Left lung (tissue), 14 donors: Measurements from ENCODE around the gene PFAS. TPM values are rescaled to one million over a fixed set of nuclear protein-coding genes. Genes with fewer than 3 reads are reported as not detected.
A peak's percentile ranks its signal among the peaks of the same experiment; 100 is the strongest.

Source experiments
- ATAC-seq: fragments of 200-7000 bp; cut with Tn5 transposase; one replicate; pipeline ENCODE4 v1.9.1; 2020; ENCODE audit warnings: moderate library complexity
- DNase-seq, 4 donors: peaks; one replicate each; pipeline ENCODE4 v3.0.0-alpha.2; 2013 to 2020
- H3K27ac ChIP-seq, 2 donors: fragments of 200-600 bp; sonication (generic) in 1 of 2; one replicate each; pipeline versions ENCODE4 v1.5.0 to v1.8.0; 2020 to 2021
- H3K27me3 ChIP-seq, 2 donors: fragments of 200-600 bp; sonication (generic) in 1 of 2; one replicate each; pipeline versions ENCODE4 v1.5.0 to v1.8.0; 2020 to 2021
- H3K36me3 ChIP-seq, 2 donors: fragments of 200-600 bp; sonication (generic) in 1 of 2; one replicate each; pipeline versions ENCODE4 v1.5.0 to v1.8.0; 2020 to 2021
- H3K4me1 ChIP-seq, 2 donors: fragments of 200-600 bp; one replicate each; pipeline ENCODE4 v1.8.0; 2021
- H3K4me3 ChIP-seq, 2 donors: fragments of 200-600 bp; sonication (generic) in 1 of 2; one replicate each; pipeline versions ENCODE4 v1.5.0 to v1.8.0; 2020 to 2021; ENCODE audit warnings: mild to moderate bottlenecking in 1 of 2
- H3K9me3 ChIP-seq, 2 donors: fragments of 200-600 bp; sonication (generic) in 1 of 2; one replicate each; pipeline versions ENCODE4 v1.5.0 to v1.8.0; 2020 to 2021
- CTCF ChIP-seq, 2 donors: fragments of 200-600 bp; sonication (generic) in 1 of 2; IDR thresholded peaks; one replicate each; pipeline versions ENCODE4 v1.5.0 to v1.8.0; 2021; ENCODE audit warnings: antibody characterized with exemption in 2 of 2
- intact Hi-C, 2 donors: fragments of 100-400 bp; cut with DNase I; formaldehyde crosslinking; loops; one replicate each; pipeline versions ENCODE4 v1.11.2 to v1.14.2; 2022
- long read RNA-seq, 12 donors: library from polyadenylated mRNA in 2 of 12; unstranded in 2 of 12; transcript quantifications; one replicate each; pipeline ENCODE4 v2.0.0 and lab custom pipeline, GENCODE V29; 2019 to 2026
- polyA plus RNA-seq, 6 donors: library from polyadenylated mRNA; unstranded; fragments of 120-200 nt; gene quantifications; one replicate each; pipeline ENCODE4 v1.2.1, GENCODE V29; 2013; ENCODE audit not compliant: insufficient read length in 6 of 6
- total RNA-seq, 2 donors: library from RNA; stranded (reverse); fragmentation: NEBNext Ultra II Directional; extraction: Animal tissue kit (Norgen Biotek cat#: 25700); gene quantifications; one replicate each; pipeline ENCODE4 v1.2.1, GENCODE V29; 2021
- donor health status: DM: no; HTN: yes; CAD: no.
- donor health status: DM: no; HTN: no; CAD: no.

Gene PFAS
- total RNA-seq (10 to 100 TPM; 25.9 to 51.0 TPM), polyA plus RNA-seq (10 to 100 TPM; 36.7 to 48.8 (median 41.7) TPM)
- long read RNA-seq, donor 1, full-length matches to known transcripts: 1 of 1 reads
- long read RNA-seq, donor 1, partial matches to known transcripts: 0 of 1 reads
- long read RNA-seq, donor 1, other reads (novel, unspliced or antisense): 0 of 1 reads
- long read RNA-seq, donor 2, full-length matches to known transcripts: 1 of 1 reads
- long read RNA-seq, donor 2, partial matches to known transcripts: 0 of 1 reads
- long read RNA-seq, donor 2, other reads (novel, unspliced or antisense): 0 of 1 reads
- long read RNA-seq, donor 3, full-length matches to known transcripts: 3 of 3 reads
- long read RNA-seq, donor 3, partial matches to known transcripts: 0 of 3 reads
- long read RNA-seq, donor 3, other reads (novel, unspliced or antisense): 0 of 3 reads
- long read RNA-seq, donor 4, partial matches to known transcripts: 0 of 2 reads
- long read RNA-seq, donor 4, other reads (novel, unspliced or antisense): 2 of 2 reads
- long read RNA-seq, donor 5: 0 reads
- long read RNA-seq, donor 6, full-length matches to known transcripts: 2 of 2 reads
- long read RNA-seq, donor 6, partial matches to known transcripts: 0 of 2 reads
- long read RNA-seq, donor 6, other reads (novel, unspliced or antisense): 0 of 2 reads
- long read RNA-seq, donor 7, full-length matches to known transcripts: 1 of 1 reads
- long read RNA-seq, donor 7, partial matches to known transcripts: 0 of 1 reads
- long read RNA-seq, donor 7, other reads (novel, unspliced or antisense): 0 of 1 reads
- long read RNA-seq, donor 8, partial matches to known transcripts: 5,477 of 5,646 reads
- long read RNA-seq, donor 8, other reads (novel, unspliced or antisense): 169 of 5,646 reads
- long read RNA-seq, donor 9: 0 reads
- long read RNA-seq, donor 10, partial matches to known transcripts: 1 of 1 reads
- long read RNA-seq, donor 10, other reads (novel, unspliced or antisense): 0 of 1 reads
- long read RNA-seq, donor 11: 0 reads
- long read RNA-seq, donor 12, full-length matches to known transcripts: 2 of 2 reads
- long read RNA-seq, donor 12, partial matches to known transcripts: 0 of 2 reads
- long read RNA-seq, donor 12, other reads (novel, unspliced or antisense): 0 of 2 reads

GRCh38 chr17:8248751-8249607, at the start of gene PFAS:
PFAS (plus strand) TSS chr17:8249289; CDS start chr17:8253938, 4,649 bp downstream.
- Histone ChIP-seq H3K4me3 (peak within 1 kb of the TSS; percentile 77 to 81), H3K4me1 (peaks cover 7 to 24% of the 10 kb centered on the region in 2 donors), H3K36me3 (peaks cover 0 to under 1% of the 10 kb centered on the region in 2 donors), H3K27me3 (no peaks in the 10 kb centered on the region), H3K27ac (peak within 1 kb of the TSS; percentile 98 to 100), H3K9me3 (no peaks in the 10 kb centered on the region)
- intact Hi-C loops: no loop called here
- ATAC-seq (peak; percentile 78), DNase-seq (peak; percentile 95 to 99 (median 96))
- no peak for TF ChIP-seq CTCF (IDR thresholded peaks at IDR 0.05)

- peaks cover 0 to 9% of the 10 kb centered on the region in 2 donors for H3K4me1 ChIP-seq
- TF ChIP-seq CTCF (IDR thresholded peaks at IDR 0.05): no peak
- H3K27ac ChIP-seq: no peak overlapping the region
- no peaks in the 10 kb centered on the region for H3K36me3 ChIP-seq
- DNase-seq: no peak
- intact Hi-C loops: no loop called here
- H3K9me3 ChIP-seq: no peaks in the 10 kb centered on the region
- ATAC-seq: no peak
- H3K27me3 ChIP-seq: no peaks in the 10 kb centered on the region
- H3K4me3 ChIP-seq: no peak overlapping the region
Measured at GRCh38 chr17:8204761-8205555, 44.1 kb upstream of the PFAS start.

GRCh38 chr17:8206536-8206935, 42.6 kb upstream of the PFAS start:
- Histone ChIP-seq H3K9me3 (no peaks in the 10 kb centered on the region), H3K36me3 (no peaks in the 10 kb centered on the region), H3K27ac (no peak overlapping the region), H3K27me3 (no peaks in the 10 kb centered on the region), H3K4me3 (no peak overlapping the region), H3K4me1 (peaks cover 5 to 23% of the 10 kb centered on the region in 2 donors)
- TF ChIP-seq CTCF (IDR thresholded peaks at IDR 0.05): no peak
- intact Hi-C loops: no loop called here
- ATAC-seq (no peak), DNase-seq (no peak)
